ENCODE measurements around the gene DPEP3.

DNA sequence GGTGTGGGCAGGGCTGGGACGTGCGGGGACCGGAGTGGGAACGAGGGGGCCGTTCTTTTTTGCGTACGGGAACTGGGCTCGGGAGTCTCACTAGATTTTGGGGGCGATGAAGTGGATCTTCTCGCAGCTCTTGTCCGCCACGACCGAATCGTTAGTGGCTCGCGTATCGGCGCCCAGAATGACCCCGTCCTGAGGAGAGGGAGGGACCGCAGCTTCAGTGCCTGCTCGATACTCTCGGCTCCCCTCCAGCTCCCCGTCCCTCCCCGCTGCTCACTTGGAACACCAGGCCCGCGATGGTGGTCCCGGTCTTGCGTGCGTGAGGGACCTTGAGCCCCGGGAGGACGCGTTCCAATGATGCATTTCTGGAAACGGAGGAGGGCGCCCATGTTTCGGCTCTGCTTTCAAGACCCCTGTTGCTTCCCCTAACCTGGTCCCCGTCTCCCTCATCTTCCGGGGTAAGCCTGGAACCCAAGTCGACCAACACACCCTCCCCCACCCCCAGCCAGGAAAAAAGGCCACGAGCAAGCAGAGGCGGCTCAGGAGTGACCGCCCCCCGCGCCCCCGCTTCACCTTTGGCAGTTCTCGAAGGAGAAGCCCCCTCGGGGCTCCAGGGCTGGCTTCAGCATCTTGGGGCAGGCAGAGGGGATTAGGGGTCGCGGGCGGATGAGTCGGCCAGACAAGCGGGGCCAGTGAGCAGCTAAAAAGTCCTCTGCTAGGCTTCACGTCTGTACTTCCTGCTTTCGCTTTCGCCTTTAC lies 44.0 kb downstream of the DPEP3 start, which contains the start of gene PSMB10:
- TF ChIP-seq, protein P1, sequence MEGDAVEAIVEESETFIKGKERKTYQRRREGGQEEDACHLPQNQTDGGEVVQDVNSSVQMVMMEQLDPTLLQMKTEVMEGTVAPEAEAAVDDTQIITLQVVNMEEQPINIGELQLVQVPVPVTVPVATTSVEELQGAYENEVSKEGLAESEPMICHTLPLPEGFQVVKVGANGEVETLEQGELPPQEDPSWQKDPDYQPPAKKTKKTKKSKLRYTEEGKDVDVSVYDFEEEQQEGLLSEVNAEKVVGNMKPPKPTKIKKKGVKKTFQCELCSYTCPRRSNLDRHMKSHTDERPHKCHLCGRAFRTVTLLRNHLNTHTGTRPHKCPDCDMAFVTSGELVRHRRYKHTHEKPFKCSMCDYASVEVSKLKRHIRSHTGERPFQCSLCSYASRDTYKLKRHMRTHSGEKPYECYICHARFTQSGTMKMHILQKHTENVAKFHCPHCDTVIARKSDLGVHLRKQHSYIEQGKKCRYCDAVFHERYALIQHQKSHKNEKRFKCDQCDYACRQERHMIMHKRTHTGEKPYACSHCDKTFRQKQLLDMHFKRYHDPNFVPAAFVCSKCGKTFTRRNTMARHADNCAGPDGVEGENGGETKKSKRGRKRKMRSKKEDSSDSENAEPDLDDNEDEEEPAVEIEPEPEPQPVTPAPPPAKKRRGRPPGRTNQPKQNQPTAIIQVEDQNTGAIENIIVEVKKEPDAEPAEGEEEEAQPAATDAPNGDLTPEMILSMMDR (IDR thresholded peaks at IDR 0.05), result no peak
- TF ChIP-seq NR3C1 (CRISPR knock-in tag; conservative IDR thresholded peaks at IDR 0.05; ENCODE audit: low read depth) (no peak), SP1 (CRISPR knock-in tag; conservative IDR thresholded peaks at IDR 0.05) (no peak), ELF4 (CRISPR knock-in tag; IDR thresholded peaks at IDR 0.05; ENCODE audit: low read depth) (no peak), TEAD1 (CRISPR knock-in tag; IDR thresholded peaks at IDR 0.05) (no peak), KAT7 (CRISPR knock-in tag; IDR thresholded peaks at IDR 0.05; ENCODE audit: borderline replicate concordance) (peak; percentile 90; the same call in 1 of the 2 replicates), PRRX2 (CRISPR knock-in tag; IDR thresholded peaks at IDR 0.05) (no peak), SMAD3 (CRISPR knock-in tag; IDR thresholded peaks at IDR 0.05; ENCODE audit: borderline replicate concordance) (no peak), FOXK1 (CRISPR knock-in tag; IDR thresholded peaks at IDR 0.05) (no peak)
- TF ChIP-seq, protein P2, sequence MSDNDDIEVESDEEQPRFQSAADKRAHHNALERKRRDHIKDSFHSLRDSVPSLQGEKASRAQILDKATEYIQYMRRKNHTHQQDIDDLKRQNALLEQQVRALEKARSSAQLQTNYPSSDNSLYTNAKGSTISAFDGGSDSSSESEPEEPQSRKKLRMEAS (CRISPR knock-in tag; IDR thresholded peaks at IDR 0.05), result no peak
- TF ChIP-seq, protein P3, sequence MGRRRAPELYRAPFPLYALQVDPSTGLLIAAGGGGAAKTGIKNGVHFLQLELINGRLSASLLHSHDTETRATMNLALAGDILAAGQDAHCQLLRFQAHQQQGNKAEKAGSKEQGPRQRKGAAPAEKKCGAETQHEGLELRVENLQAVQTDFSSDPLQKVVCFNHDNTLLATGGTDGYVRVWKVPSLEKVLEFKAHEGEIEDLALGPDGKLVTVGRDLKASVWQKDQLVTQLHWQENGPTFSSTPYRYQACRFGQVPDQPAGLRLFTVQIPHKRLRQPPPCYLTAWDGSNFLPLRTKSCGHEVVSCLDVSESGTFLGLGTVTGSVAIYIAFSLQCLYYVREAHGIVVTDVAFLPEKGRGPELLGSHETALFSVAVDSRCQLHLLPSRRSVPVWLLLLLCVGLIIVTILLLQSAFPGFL (CRISPR knock-in tag; IDR thresholded peaks at IDR 0.05; ENCODE audit: borderline replicate concordance), result no peak

Measured in WTC11 (cell line).